Mucosa of rectum (tissue), 2 donors: ENCODE data around the gene TP53BP2.
"Not testable (repeated sequence)": the region's sequence is repeated elsewhere in the genome, so short reads cannot be mapped to it uniquely, and the experiment has no call there.

Source experiments
- H3K27ac ChIP-seq, 2 donors: one replicate each; pipeline ENCODE4 v1.7.0; 2013; ENCODE audit warnings: inconsistent platforms in 2 of 2, low read depth in 2 of 2, low read length in 2 of 2
- H3K27me3 ChIP-seq, 2 donors: one replicate each; pipeline ENCODE4 v1.7.0; 2013; ENCODE audit warnings: low read length in 2 of 2; ENCODE audit not compliant: control insufficient read depth in 2 of 2, insufficient read depth in 2 of 2
- H3K36me3 ChIP-seq, 2 donors: one replicate each; pipeline ENCODE4 v1.7.0; 2013; ENCODE audit warnings: low read length in 2 of 2; ENCODE audit not compliant: control insufficient read depth in 2 of 2, insufficient read depth in 2 of 2
- H3K4me1 ChIP-seq, 2 donors: one replicate each; pipeline ENCODE4 v1.7.0; 2013; ENCODE audit warnings: low read length in 2 of 2, mild to moderate bottlenecking in 1 of 2; ENCODE audit not compliant: control insufficient read depth in 2 of 2, insufficient read depth in 2 of 2
- H3K4me3 ChIP-seq, 2 donors: one replicate each; pipeline ENCODE4 v1.7.0; 2013; ENCODE audit warnings: low read length in 2 of 2
- H3K9ac ChIP-seq, 2 donors: one replicate each; pipeline ENCODE4 v1.7.0; 2013; ENCODE audit warnings: low read length in 2 of 2, low read depth in 1 of 2, mild to moderate bottlenecking in 1 of 2
- H3K9me3 ChIP-seq, 2 donors: one replicate each; pipeline ENCODE4 v1.7.0; 2013; ENCODE audit warnings: low read length in 2 of 2; ENCODE audit not compliant: control insufficient read depth in 2 of 2
- donor health status: healthy.
- donor health status: Normal muscosa, but diverticular disease.

The TP53BP2 gene

DNA sequence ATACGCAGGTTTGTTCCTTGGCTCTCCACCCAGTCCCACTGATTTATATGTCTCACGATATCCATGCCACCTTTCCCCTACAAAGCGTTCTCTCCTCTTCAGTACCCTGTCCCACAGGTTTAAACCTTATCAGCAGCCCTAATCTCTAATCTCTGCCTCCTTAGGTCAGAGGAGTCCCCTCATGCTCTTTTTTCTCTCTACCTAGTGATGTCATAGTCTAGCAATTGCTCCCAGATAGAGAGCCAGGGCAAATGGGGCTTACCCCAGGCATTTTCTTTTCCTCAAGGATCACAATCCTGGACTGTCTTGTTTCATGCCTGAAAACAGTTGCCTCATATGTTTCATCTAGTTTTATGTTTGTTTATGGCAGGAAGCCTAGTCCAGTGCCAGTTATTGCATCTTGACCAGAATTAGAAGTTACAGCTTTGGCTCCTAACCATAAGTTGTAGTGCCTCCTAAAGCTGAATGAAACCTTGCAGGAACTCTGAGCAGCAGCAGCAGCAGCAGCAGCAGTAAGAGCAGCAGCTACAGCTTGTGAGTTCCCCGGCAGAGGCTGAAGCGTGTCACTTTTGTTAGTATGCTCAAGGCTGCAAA lies 26.7 kb upstream of the TP53BP2 start:
- Histone ChIP-seq H3K27ac (no peak overlapping the region), H3K4me3 (no peak overlapping the region), H3K4me1 (no peaks in the 10 kb centered on the region), H3K36me3 (no peaks in the 10 kb centered on the region), H3K9me3 (no peaks in the 10 kb centered on the region), H3K27me3 (no peaks in the 10 kb centered on the region), H3K9ac (no peak overlapping the region)

GRCh38 chr1:223870617-223871574 lies 25.1 kb upstream of the TP53BP2 start:
- H3K9me3 ChIP-seq: no peaks in the 10 kb centered on the region
- H3K36me3 ChIP-seq: no peaks in the 10 kb centered on the region
- no peak overlapping the region for H3K9ac ChIP-seq
- H3K4me1 ChIP-seq: no peaks in the 10 kb centered on the region
- H3K4me3 ChIP-seq: no peak overlapping the region
- H3K27ac ChIP-seq: no peak overlapping the region
- H3K27me3 ChIP-seq: no peaks in the 10 kb centered on the region

DNA sequence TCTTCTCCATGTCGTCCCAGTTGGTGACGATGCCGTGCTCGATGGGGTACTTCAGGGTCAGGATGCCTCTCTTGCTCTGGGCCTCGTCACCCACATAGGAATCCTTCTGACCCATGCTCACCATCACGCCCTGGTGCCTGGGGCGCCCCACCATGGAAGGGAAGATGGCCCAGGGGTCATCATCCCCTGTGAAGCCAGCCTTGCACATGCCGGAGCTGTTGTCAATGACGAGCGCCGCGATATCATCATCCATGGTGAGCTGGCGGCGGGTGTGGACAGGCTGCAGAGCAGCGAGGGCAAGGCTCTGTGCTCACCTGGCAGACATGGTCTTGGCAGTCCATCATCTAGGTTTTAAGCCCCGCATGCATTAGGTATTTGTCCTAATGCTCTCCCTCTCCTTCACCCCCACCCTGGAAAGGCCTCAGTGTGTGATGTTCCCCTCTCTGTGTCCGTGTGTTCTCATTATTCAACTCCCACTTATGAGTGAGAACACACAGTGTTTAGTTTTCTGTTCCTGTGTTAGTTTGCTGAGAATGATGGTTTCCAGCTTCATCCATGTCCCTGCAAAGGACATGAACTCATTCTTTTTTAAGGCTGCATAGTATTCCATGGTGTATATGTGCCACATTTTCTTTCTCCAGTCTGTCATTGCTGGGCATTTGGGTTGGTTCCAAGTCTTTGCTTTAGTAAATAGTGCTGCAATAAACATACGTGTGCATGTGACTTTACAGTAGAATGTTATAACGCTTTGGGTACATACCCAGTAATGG lies 19.0 kb upstream of the TP53BP2 start:
- H3K4me3 ChIP-seq, H3K27ac ChIP-seq, H3K36me3 ChIP-seq, H3K27me3 ChIP-seq, H3K4me1 ChIP-seq, H3K9ac ChIP-seq, H3K9me3 ChIP-seq: not testable (repeated sequence)

GRCh38 chr1:223864084-223864483 lies 18.3 kb upstream of the TP53BP2 start:
- H3K9me3 ChIP-seq: no peaks in the 10 kb centered on the region
- no peak overlapping the region for H3K9ac ChIP-seq
- no peak overlapping the region for H3K27ac ChIP-seq
- no peaks in the 10 kb centered on the region for H3K4me1 ChIP-seq
- no peaks in the 10 kb centered on the region for H3K27me3 ChIP-seq
- no peaks in the 10 kb centered on the region for H3K36me3 ChIP-seq
- no peak overlapping the region for H3K4me3 ChIP-seq

DNA sequence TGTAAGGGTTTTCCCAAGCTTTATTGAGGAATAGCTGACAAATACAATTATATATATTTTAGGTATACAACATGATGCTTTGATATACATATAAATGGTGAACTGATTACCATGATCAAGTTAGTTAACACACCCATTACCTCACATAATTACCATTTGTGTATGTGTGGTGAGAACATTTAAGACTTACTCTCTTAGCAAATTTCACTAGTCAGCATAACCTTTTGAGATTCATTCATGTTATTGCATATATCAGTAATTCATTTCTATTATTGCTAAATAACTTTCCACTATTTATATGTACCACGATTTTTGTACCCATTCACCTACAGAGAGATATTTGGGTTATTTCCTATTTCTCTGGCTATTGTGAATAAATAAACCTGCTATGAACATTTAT lies 16.2 kb upstream of the TP53BP2 start:
- no peaks in the 10 kb centered on the region for H3K4me1 ChIP-seq
- H3K9me3 ChIP-seq: no peaks in the 10 kb centered on the region
- H3K27ac ChIP-seq: no peak overlapping the region
- H3K9ac ChIP-seq: no peak overlapping the region
- no peaks in the 10 kb centered on the region for H3K27me3 ChIP-seq
- H3K4me3 ChIP-seq: no peak overlapping the region
- H3K36me3 ChIP-seq: no peaks in the 10 kb centered on the region

DNA sequence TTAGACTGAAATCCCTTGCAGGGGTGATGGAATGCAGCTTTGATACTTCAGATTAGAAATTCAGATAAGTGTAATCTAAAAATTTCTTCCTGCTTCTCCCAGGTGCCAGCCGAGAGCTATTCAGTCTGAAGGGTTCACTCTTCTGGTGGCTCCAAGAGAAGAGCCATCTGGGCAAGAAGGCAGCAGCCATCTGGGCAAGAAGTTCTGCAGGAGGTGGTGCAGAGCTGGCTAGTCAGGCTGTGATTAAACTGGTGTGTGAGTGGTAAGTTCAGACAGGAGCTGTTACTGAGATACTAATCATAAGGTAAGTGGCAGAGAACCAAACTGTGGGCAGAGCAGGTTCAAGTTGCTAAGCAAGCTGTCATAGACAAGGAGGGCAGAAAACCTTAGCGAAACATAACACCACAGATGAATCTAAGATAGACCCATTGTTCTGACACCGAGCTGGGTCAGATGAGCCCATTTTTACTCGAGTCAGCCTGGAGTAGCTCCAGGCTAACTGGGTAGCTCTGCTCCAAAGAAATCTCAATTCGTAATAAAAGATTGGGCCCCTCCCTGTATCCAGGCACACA lies 14.4 kb upstream of the TP53BP2 start:
- Histone ChIP-seq H3K36me3 (no peaks in the 10 kb centered on the region), H3K27me3 (no peaks in the 10 kb centered on the region), H3K9me3 (no peaks in the 10 kb centered on the region), H3K27ac (no peak overlapping the region), H3K9ac (no peak overlapping the region), H3K4me3 (no peak overlapping the region), H3K4me1 (no peaks in the 10 kb centered on the region)

GRCh38 chr1:223859058-223859457 lies 13.3 kb upstream of the TP53BP2 start:
- Histone ChIP-seq H3K9ac (no peak overlapping the region), H3K27me3 (no peaks in the 10 kb centered on the region), H3K27ac (no peak overlapping the region), H3K4me3 (no peak overlapping the region), H3K36me3 (no peaks in the 10 kb centered on the region), H3K9me3 (no peaks in the 10 kb centered on the region), H3K4me1 (no peaks in the 10 kb centered on the region)

DNA sequence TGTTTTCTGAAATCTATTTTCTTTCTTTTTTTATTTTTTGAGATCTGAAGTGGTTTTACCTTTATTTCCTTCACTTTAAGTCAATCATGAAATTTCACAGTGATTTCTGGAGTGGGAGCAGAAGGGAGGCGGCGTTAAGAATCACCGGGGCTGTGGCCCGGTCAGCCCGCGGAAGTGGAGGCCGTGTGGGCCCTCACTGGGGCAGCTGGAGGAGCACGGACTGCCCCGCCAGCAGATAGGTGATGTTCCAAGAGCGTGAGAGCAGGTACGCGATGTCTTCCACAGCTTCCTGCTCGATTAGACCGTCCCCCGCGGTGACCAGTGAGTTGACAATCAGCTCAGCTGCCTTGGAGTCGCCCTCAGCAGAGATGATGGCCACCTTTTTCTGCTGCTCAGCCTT lies 10.6 kb upstream of the TP53BP2 start:
- no peak overlapping the region for H3K27ac ChIP-seq
- no peaks in the 10 kb centered on the region for H3K27me3 ChIP-seq
- no peaks in the 10 kb centered on the region for H3K4me1 ChIP-seq
- H3K9ac ChIP-seq: no peak overlapping the region
- no peaks in the 10 kb centered on the region for H3K36me3 ChIP-seq
- no peak overlapping the region for H3K4me3 ChIP-seq
- no peaks in the 10 kb centered on the region for H3K9me3 ChIP-seq

GRCh38 chr1:223853748-223854147 lies 8.0 kb upstream of the TP53BP2 start:
- Histone ChIP-seq H3K27me3 (no peaks in the 10 kb centered on the region), H3K27ac (no peak overlapping the region), H3K4me3 (no peak overlapping the region), H3K4me1 (no peaks in the 10 kb centered on the region), H3K9ac (no peak overlapping the region), H3K36me3 (no peaks in the 10 kb centered on the region), H3K9me3 (no peaks in the 10 kb centered on the region)

DNA sequence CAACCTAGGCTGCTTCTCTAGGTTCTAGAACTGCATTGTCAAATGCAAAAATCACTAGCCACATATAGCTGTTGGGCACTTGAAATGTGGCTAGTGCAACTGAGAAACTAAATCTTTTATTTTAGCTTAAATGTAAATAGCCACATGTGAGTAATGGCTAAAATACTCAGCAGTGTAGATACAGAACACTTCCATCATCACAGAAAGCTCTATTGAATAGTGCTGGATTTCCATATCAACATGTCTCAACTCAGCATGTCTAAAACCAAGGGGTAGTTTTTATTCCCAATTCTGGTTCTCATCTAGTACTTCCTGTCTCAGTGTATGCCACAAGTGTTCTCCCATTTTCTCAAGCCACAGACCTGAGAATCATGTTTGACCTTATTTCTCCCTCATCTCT lies 7.5 kb upstream of the TP53BP2 start:
- Histone ChIP-seq H3K27me3 (no peaks in the 10 kb centered on the region), H3K9ac (no peak overlapping the region), H3K4me1 (no peaks in the 10 kb centered on the region), H3K4me3 (no peak overlapping the region), H3K36me3 (no peaks in the 10 kb centered on the region), H3K9me3 (no peaks in the 10 kb centered on the region), H3K27ac (no peak overlapping the region)
